GM13976 (cell line): ENCODE measurements around the gene WDR45.

ENCODE experiments used
- DNase-seq: peaks from one replicate; pipeline ENCODE4 v3.0.0; 2012; ENCODE audit warnings: low spot score
- in situ Hi-C: fragments of 300-500 bp; cut with MboI; formaldehyde crosslinking; loops from one replicate; pipeline ENCODE4 v1.12.0; 2022; ENCODE audit warnings: low sequenced_read_pairs, mixed read lengths, inconsistent platforms; ENCODE audit not compliant: unreplicated experiment
- TF ChIP-seq, protein P1 (sequence below): IDR thresholded peaks from 2 replicates; pipeline ENCODE4 v1.5.1; 2012; ENCODE audit warnings: borderline replicate concordance, mild to moderate bottlenecking; ENCODE audit not compliant: insufficient read depth; ENCODE audit errors: extremely low read depth, missing control alignments, control extremely low read depth

WDR45 gene

DNA sequence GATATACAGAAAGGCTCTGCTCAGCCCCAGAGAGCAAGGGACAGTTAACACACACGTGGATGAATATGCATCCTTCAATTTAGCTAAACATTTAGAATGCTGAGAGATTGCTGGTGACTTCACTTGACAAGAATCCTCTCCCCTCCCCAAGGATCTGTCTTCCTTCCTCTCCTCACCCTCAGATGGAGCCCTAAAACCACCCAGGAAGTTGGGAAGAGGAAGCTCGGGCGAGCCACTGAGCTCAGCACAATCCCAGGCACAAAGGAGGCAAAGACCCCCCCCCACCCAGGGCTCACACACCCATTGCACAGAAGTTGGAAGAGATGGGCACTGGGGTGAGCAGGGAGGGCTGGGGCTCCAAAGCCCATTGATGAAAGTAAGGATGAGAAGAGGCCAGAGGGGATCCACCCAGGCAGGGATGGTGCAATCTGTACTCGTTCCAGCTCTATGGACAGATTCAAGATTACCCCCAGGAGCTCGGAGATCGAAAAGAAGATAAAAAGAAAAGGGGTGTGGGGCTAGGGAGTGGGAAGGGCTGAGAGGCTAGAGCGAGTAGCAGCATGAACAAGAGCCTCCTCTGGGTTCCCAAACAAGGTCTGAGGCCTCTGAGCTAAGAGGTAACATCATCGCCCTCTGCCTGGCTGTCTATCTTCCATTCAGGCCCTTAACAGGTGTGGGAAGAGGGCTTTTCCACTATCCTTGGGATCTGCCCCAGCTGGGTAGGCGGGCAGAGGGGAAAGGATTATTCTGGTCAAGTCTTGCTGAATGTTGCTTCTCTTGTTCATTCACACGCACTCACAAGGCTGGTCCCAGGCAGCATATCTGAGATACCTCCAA, 37.7 kb downstream of the WDR45 start:
- DNase-seq = no peak
- in situ Hi-C loops = no loop called here
- TF ChIP-seq, protein P1, sequence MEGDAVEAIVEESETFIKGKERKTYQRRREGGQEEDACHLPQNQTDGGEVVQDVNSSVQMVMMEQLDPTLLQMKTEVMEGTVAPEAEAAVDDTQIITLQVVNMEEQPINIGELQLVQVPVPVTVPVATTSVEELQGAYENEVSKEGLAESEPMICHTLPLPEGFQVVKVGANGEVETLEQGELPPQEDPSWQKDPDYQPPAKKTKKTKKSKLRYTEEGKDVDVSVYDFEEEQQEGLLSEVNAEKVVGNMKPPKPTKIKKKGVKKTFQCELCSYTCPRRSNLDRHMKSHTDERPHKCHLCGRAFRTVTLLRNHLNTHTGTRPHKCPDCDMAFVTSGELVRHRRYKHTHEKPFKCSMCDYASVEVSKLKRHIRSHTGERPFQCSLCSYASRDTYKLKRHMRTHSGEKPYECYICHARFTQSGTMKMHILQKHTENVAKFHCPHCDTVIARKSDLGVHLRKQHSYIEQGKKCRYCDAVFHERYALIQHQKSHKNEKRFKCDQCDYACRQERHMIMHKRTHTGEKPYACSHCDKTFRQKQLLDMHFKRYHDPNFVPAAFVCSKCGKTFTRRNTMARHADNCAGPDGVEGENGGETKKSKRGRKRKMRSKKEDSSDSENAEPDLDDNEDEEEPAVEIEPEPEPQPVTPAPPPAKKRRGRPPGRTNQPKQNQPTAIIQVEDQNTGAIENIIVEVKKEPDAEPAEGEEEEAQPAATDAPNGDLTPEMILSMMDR = no peak

DNA sequence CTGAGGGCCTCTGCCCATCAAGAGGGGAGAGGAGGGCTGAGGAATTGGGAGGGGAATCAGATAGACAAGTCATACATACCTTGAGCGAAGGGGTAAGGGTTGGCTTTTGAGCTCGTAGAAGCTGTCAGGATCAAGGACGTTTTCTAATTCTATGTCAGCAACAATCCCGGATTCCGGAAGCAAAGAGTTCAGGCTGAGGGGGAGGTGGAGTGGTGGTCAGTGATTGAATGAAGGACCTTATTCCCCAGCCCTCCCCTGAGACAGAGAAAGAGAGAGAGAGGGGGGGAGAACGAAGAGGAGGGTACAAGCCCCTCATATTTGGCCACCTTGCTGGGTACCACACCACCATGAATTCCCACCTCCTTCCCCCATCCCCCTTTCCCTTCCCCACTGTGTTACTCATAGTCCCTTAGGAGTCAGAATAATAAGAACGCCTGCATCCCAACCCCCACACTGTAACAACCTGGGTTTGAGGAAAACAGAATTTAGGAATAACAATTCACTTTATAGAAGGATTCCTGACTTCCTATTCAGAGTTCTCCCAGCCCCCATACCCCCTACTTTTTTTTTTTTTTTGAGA, 39.2 kb downstream of the WDR45 start:
- TF ChIP-seq, protein P1 = no peak
- no peak for DNase-seq
- in situ Hi-C loops = no loop called here

GRCh38 chrX:49039598-49040375, 39.9 kb downstream of the WDR45 start:
- TF ChIP-seq, protein P1 = no peak
- no peak for DNase-seq
- in situ Hi-C loops = no loop called here

DNA sequence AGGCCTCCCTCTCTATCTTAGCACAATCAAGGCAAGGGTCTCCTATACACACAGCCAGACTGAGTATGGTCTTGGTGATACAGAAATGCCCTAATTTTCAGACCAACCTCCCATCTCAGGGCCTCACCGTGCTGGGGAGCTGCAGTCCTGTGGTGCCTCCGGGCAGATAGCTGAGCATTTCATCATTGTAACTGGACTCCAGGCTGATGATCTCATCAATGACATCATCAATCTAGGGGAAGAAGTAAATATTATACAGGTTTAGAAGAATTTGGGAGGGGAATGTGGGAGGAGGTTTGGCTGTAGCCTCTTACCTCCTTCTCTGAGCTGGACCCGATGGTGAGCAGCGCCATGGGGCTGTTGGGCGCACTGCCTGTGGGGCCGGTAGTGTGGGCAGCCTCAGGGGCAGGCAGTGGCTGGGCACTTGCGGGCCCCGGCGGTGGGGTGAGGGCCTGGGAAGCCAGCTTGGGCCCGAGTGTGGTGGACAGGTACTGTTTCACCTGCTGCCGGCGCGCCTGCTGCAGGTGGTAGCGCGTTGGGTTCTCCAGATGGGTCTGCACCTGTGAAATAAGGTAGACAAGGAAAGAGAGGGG, 41.7 kb downstream of the WDR45 start:
- DNase-seq = no peak
- TF ChIP-seq, protein P1 = no peak
- in situ Hi-C loops = no loop called here

GRCh38 chrX:49030283-49030682, 49.4 kb downstream of the WDR45 start:
- no peak for DNase-seq
- TF ChIP-seq, protein P1 = no peak
- in situ Hi-C loops = no loop called here

DNA sequence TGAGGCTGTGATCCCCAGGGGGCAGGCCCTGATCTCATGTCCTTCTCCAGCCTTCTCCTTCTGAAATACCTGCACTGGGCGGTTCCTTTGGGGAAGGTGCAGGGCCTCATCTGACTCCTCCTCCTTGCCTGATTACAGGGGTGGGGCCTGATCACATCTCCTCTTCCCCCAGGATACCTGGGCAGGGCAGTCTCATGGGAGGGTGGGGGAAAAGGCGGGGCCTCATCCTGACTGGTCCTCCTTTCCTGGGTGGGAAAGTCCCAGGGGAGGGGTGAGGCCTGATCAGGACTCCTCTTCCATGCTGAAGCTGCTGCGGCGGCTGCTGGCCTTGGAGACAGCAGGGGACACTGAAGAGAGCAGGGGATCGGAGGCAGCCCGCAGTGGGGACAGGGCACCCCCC, 49.8 kb downstream of the WDR45 start:
- in situ Hi-C loops = no loop called here
- TF ChIP-seq, protein P1 = no peak
- no peak for DNase-seq
